NCI-H82 treated with DMSO at 0.1 percent for 48 hours (cell line): Measurements from ENCODE around the gene TUBA1B.

ENCODE experiments used
- DNase-seq: peaks from one replicate; lab custom pipeline; 2025; ENCODE audit not compliant: unreplicated experiment; lab: John Stamatoyannopoulos, UW

TUBA1B gene

GRCh38 chr12:49091056-49091835 lies 39.9 kb downstream of the TUBA1B start:
- DNase-seq: no peak

DNA sequence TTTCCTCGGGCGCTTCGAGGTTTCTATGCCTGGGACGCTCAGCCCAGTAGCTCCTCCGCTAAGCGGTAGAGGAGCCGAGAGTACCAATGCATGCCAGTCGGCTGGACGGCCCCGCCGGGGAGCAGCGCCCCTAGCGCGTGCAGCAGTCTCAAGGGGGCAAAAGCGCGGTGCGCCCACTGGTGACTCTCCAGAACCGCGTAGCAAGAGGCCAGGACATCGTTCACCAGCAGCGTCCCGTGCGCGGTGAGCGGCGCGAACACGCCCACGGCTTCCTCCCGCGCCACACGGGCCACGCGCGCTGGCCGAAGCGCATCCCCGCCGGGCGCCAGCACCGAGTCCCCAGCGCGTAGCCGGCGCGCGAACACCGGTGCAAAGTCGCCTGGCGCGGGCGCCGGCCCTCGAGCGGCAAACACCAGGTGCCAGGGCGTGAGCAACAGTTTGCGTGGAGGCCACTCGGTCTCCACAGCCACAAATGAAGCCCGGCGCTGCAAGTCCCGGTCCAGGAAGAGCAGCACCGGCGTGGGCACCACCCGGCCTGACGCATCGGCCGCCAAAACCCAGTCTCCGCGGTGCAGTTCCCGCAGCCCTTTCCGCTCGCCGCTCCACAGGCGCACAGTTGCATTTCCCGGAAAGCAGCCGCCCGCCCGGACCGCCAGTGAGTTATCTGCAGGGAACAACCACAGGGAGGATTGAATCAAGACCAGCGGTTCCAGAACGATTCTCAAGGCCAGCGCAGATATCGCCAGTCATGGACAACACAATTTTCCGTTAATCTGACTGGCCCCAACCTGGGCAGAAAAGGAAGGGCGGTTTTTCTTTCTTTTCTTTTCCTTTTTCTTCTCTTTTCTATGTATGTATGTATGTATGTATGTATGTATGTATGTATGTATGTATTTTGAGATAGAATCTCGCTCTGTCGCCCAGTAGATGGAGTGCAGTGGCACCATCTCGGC lies 41.1 kb downstream of the TUBA1B start:
- no peak for DNase-seq

- DNase-seq: no peak
These were observed 42.3 kb downstream of the TUBA1B start for GRCh38 chr12:49088932-49089330.

DNA sequence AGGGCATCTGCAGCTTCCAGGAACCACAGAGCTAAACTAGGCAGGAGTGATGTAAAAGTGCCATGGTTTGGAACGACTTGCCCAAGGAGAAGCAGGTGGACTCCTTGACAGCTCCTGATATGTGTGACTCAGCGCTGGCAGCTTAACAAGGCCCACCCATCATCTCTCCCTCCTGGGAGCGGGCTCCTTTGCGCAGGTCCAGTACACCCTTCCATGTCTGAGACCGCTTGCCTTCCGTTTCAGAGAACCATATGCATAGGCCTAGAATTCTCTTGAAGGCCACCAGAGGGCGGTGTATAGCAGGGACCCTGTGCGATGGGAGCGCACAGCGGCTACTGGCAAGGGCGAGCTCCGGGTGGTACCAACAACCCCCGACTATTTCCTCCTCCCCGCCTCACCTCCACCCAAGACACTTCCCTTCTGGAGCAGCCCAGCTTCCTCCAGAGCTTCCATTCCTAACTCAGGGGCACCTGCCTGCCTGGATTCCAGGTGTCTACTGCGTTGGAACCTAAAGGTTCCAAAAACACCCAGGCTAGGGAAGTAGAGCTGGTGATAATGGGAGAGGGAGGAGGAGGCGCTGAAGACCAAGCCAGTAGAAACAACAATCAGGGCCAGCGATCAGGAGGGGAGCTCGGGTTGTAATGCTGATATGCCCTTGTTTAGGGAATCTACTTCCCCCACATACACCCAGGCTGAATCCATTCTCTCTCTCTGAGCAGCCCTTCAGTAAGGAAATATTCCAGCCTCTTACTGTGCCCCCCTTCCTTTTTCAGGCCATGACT lies 42.9 kb downstream of the TUBA1B start:
- DNase-seq: peak; percentile 98

- no peak for DNase-seq
These were observed 45.1 kb downstream of the TUBA1B start for GRCh38 chr12:49086116-49086515.

- DNase-seq: no peak
These were observed 46.8 kb downstream of the TUBA1B start for GRCh38 chr12:49084438-49084837.

- DNase-seq: no peak
These were observed 51.4 kb downstream of the TUBA1B start for GRCh38 chr12:49079793-49080192.
